ENCODE results near the gene TMC6. TPM values are rescaled to one million over a fixed set of nuclear protein-coding genes. Genes with fewer than 3 reads are reported as not detected.
A peak's percentile ranks its signal among the peaks of the same experiment; 100 is the strongest.

The TMC6 gene
- total and polyA plus RNA-seq, 2 of the 13 experiments (the other 11 are each of a cell fraction or from before 2014, with no cell fraction given), result 48.4 to 99.1 TPM

DNA sequence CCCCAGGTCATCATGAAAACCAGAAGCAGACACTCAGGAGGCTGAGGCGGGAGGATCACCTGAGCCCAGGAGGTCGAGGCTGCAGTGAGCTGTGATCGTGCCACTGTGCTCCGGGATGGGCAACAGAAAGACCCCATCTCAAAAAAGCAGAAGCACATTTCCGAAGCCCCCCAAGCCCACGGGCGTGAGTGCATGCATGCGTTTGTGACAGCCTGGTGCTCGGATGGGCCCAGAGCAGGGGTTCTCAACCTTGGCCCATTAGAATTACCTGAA lies 19.1 kb downstream of the TMC6 start:
- intact Hi-C loops (cut with micrococcal nuclease; ENCODE audit: unreplicated experiment) (no loop called here), in situ Hi-C loops (cut with HindIII; ENCODE audit: extremely low pct_ligation_motif_present, low pct_unique_long_range_greater_than_20kb) (no loop called here)
- CTCF ChIA-PET (ENCODE audit: low intra/inter-chr PET ratio, low total read pairs), result no interaction called here
- Histone ChIP-seq H3K4me1 (ENCODE audit: insufficient read depth, low read length) (peaks cover 30% of the 10 kb centered on the region), H3K27me3 (ENCODE audit: control insufficient read depth in 1 of 2, insufficient read depth in 2 of 2, low read length in 2 of 2) (no peaks in the 10 kb centered on the region), H4K20me1 (ENCODE audit: insufficient read depth, low read length) (peaks cover 7% of the 10 kb centered on the region; the same call in 1 of the 2 replicates), H3K9ac (ENCODE audit: insufficient read depth, low read depth, low read length) (no peak overlapping the region), H3K9me3 (ENCODE audit: low read length) (no peaks in the 10 kb centered on the region), H3K36me3 (replicated peaks in 1 of 2; ENCODE audit: control insufficient read depth in 1 of 2, insufficient read depth in 2 of 2, low read length in 2 of 2) (peaks cover 11 to 31% of the 10 kb centered on the region in 2 experiments), H2AFZ (ENCODE audit: low read length) (no peak overlapping the region), H3K4me2 (ENCODE audit: low read depth, low read length) (no peak overlapping the region), H3K27ac (ENCODE audit: extremely low read length, insufficient read depth, low read length) (no peak overlapping the region), H3K79me2 (ENCODE audit: insufficient read depth, low read length) (no peaks in the 10 kb centered on the region), H3K4me3 (replicated peaks in 1 of 3; ENCODE audit: insufficient read depth in 1 of 3, low read depth in 2 of 3, low read length in 3 of 3) (no peak overlapping the region)
- DNase-seq (ENCODE audit: low spot score), result no peak
- no TSS peak for BruUV-seq (replicated peaks)
- ATAC-seq, result no peak
- POLR2A ChIA-PET, result interaction anchor here (1.3 to 1.6 kb wide), 3 partner anchors 18 to 151 kb away, joined by 5 to 8 read pairs (median 8); partner anchors contain the start of genes AFMID, TK1 and TNRC6C
- FAIRE-seq, result no peak
- WGBS (ENCODE audit: low lambda C conversion rate), result 96% methylated on average over 9 of the region's 9 CpGs
- TF ChIP-seq TCF12 (IDR thresholded peaks at IDR 0.05) (no peak), TCF12 (CRISPR knock-in tag; IDR thresholded peaks at IDR 0.05) (no peak), ZNF839 (CRISPR knock-in tag; IDR thresholded peaks at IDR 0.05; ENCODE audit: borderline replicate concordance) (0 out of 2 replicates have a peak, but pooled peaks have one; percentile 11), MYC (CRISPR knock-in tag; IDR thresholded peaks at IDR 0.05; ENCODE audit: borderline replicate concordance) (0 out of 2 replicates have a peak, but pooled peaks have one; percentile 0), MTF2 (CRISPR knock-in tag; IDR thresholded peaks at IDR 0.05; ENCODE audit: borderline replicate concordance) (no peak), ZNF17 (CRISPR knock-in tag; IDR thresholded peaks at IDR 0.05) (no peak), KAT2B (IDR thresholded peaks at IDR 0.05; ENCODE audit: borderline replicate concordance, low read depth, low read length) (no peak), ZNF225 (CRISPR knock-in tag; IDR thresholded peaks at IDR 0.05) (0 out of 2 replicates have a peak, but pooled peaks have one; percentile 38)
- TF ChIP-seq, protein P1, sequence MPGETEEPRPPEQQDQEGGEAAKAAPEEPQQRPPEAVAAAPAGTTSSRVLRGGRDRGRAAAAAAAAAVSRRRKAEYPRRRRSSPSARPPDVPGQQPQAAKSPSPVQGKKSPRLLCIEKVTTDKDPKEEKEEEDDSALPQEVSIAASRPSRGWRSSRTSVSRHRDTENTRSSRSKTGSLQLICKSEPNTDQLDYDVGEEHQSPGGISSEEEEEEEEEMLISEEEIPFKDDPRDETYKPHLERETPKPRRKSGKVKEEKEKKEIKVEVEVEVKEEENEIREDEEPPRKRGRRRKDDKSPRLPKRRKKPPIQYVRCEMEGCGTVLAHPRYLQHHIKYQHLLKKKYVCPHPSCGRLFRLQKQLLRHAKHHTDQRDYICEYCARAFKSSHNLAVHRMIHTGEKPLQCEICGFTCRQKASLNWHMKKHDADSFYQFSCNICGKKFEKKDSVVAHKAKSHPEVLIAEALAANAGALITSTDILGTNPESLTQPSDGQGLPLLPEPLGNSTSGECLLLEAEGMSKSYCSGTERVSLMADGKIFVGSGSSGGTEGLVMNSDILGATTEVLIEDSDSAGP (CRISPR knock-in tag; IDR thresholded peaks at IDR 0.05; ENCODE audit: borderline replicate concordance), result 0 out of 2 replicates have a peak, but pooled peaks have one; percentile 26
- TF ChIP-seq, protein P2, sequence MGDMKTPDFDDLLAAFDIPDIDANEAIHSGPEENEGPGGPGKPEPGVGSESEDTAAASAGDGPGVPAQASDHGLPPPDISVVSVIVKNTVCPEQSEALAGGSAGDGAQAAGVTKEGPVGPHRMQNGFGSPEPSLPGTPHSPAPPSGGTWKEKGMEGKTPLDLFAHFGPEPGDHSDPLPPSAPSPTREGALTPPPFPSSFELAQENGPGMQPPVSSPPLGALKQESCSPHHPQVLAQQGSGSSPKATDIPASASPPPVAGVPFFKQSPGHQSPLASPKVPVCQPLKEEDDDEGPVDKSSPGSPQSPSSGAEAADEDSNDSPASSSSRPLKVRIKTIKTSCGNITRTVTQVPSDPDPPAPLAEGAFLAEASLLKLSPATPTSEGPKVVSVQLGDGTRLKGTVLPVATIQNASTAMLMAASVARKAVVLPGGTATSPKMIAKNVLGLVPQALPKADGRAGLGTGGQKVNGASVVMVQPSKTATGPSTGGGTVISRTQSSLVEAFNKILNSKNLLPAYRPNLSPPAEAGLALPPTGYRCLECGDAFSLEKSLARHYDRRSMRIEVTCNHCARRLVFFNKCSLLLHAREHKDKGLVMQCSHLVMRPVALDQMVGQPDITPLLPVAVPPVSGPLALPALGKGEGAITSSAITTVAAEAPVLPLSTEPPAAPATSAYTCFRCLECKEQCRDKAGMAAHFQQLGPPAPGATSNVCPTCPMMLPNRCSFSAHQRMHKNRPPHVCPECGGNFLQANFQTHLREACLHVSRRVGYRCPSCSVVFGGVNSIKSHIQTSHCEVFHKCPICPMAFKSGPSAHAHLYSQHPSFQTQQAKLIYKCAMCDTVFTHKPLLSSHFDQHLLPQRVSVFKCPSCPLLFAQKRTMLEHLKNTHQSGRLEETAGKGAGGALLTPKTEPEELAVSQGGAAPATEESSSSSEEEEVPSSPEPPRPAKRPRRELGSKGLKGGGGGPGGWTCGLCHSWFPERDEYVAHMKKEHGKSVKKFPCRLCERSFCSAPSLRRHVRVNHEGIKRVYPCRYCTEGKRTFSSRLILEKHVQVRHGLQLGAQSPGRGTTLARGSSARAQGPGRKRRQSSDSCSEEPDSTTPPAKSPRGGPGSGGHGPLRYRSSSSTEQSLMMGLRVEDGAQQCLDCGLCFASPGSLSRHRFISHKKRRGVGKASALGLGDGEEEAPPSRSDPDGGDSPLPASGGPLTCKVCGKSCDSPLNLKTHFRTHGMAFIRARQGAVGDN (CRISPR knock-in tag; IDR thresholded peaks at IDR 0.05), result peak; percentile 23; the same call in 1 of the 2 replicates
- TF ChIP-seq, protein P3, sequence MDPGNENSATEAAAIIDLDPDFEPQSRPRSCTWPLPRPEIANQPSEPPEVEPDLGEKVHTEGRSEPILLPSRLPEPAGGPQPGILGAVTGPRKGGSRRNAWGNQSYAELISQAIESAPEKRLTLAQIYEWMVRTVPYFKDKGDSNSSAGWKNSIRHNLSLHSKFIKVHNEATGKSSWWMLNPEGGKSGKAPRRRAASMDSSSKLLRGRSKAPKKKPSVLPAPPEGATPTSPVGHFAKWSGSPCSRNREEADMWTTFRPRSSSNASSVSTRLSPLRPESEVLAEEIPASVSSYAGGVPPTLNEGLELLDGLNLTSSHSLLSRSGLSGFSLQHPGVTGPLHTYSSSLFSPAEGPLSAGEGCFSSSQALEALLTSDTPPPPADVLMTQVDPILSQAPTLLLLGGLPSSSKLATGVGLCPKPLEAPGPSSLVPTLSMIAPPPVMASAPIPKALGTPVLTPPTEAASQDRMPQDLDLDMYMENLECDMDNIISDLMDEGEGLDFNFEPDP (CRISPR knock-in tag; conservative IDR thresholded peaks at IDR 0.05), result no peak
- TF ChIP-seq, protein P4, sequence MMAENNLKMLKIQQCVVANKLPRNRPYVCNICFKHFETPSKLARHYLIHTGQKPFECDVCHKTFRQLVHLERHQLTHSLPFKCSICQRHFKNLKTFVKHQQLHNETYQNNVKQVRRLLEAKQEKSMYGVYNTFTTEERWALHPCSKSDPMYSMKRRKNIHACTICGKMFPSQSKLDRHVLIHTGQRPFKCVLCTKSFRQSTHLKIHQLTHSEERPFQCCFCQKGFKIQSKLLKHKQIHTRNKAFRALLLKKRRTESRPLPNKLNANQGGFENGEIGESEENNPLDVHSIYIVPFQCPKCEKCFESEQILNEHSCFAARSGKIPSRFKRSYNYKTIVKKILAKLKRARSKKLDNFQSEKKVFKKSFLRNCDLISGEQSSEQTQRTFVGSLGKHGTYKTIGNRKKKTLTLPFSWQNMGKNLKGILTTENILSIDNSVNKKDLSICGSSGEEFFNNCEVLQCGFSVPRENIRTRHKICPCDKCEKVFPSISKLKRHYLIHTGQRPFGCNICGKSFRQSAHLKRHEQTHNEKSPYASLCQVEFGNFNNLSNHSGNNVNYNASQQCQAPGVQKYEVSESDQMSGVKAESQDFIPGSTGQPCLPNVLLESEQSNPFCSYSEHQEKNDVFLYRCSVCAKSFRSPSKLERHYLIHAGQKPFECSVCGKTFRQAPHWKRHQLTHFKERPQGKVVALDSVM (CRISPR knock-in tag; IDR thresholded peaks at IDR 0.05), result peak; percentile 67

All from HepG2 (cell line).